ENCODE data around the gene PRKN. TPM values are rescaled to one million over a fixed set of nuclear protein-coding genes. Genes with fewer than 3 reads are reported as not detected.
A peak's percentile ranks its signal among the peaks of the same experiment; 100 is the strongest.

Gene PRKN
- total RNA-seq, 1 experiment from 2014 or later = 1.2 TPM

GRCh38 chr6:161696801-161697200 lies 1030.8 kb downstream of the PRKN start:
- Histone ChIP-seq H3K9me3 (ENCODE audit: low read depth, low read length, poor library complexity, severe bottlenecking) (no peaks in the 10 kb centered on the region), H3K36me3 (ENCODE audit: insufficient read depth, low read length, poor library complexity, severe bottlenecking) (no peaks in the 10 kb centered on the region), H3K27ac (ENCODE audit: low read depth, low read length, poor library complexity, severe bottlenecking) (no peak overlapping the region), H3K4me3 (ENCODE audit: low read depth, low read length, poor library complexity, severe bottlenecking) (no peak overlapping the region), H3K27me3 (replicated peaks; ENCODE audit: insufficient read depth, low read depth, low read length, poor library complexity) (no peaks in the 10 kb centered on the region), H3K4me1 (ENCODE audit: insufficient read depth, low read length, poor library complexity, severe bottlenecking) (no peaks in the 10 kb centered on the region)
- no peak for DNase-seq (ENCODE audit: low spot score)
- ChIA-PET CTCF (interaction anchor here (0.6 kb wide), 1 partner anchor 78 kb away, joined by 5 read pairs; no protein-coding TSS in a partner anchor), POLR2A (ENCODE audit: low non-redundant PET) (no interaction called here)
- intact Hi-C loops (cut with micrococcal nuclease; ENCODE audit: unreplicated experiment) = no loop called here
- BruUV-seq (replicated peaks) = no TSS peak
- TF ChIP-seq, protein P1, sequence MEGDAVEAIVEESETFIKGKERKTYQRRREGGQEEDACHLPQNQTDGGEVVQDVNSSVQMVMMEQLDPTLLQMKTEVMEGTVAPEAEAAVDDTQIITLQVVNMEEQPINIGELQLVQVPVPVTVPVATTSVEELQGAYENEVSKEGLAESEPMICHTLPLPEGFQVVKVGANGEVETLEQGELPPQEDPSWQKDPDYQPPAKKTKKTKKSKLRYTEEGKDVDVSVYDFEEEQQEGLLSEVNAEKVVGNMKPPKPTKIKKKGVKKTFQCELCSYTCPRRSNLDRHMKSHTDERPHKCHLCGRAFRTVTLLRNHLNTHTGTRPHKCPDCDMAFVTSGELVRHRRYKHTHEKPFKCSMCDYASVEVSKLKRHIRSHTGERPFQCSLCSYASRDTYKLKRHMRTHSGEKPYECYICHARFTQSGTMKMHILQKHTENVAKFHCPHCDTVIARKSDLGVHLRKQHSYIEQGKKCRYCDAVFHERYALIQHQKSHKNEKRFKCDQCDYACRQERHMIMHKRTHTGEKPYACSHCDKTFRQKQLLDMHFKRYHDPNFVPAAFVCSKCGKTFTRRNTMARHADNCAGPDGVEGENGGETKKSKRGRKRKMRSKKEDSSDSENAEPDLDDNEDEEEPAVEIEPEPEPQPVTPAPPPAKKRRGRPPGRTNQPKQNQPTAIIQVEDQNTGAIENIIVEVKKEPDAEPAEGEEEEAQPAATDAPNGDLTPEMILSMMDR (conservative IDR thresholded peaks at IDR 0.05; ENCODE audit: low read depth, low read length) = no peak
- TF ChIP-seq EZH2 (IDR thresholded peaks at IDR 0.05; ENCODE audit: borderline replicate concordance, low read depth, low read length, poor library complexity, severe bottlenecking) = no peak

GRCh38 chr6:161694995-161695394 lies 1032.6 kb downstream of the PRKN start:
- Histone ChIP-seq H3K9me3 (ENCODE audit: low read depth, low read length, poor library complexity, severe bottlenecking) (no peaks in the 10 kb centered on the region), H3K4me3 (ENCODE audit: low read depth, low read length, poor library complexity, severe bottlenecking) (no peak overlapping the region), H3K27ac (ENCODE audit: low read depth, low read length, poor library complexity, severe bottlenecking) (no peak overlapping the region), H3K27me3 (replicated peaks; ENCODE audit: insufficient read depth, low read depth, low read length, poor library complexity) (no peaks in the 10 kb centered on the region), H3K4me1 (ENCODE audit: insufficient read depth, low read length, poor library complexity, severe bottlenecking) (no peaks in the 10 kb centered on the region), H3K36me3 (ENCODE audit: insufficient read depth, low read length, poor library complexity, severe bottlenecking) (no peaks in the 10 kb centered on the region)
- TF ChIP-seq EZH2 (IDR thresholded peaks at IDR 0.05; ENCODE audit: borderline replicate concordance, low read depth, low read length, poor library complexity, severe bottlenecking) = no peak
- TF ChIP-seq, protein P1 (conservative IDR thresholded peaks at IDR 0.05; ENCODE audit: low read depth, low read length) = peak; percentile 61
- peak; percentile 42 for DNase-seq (ENCODE audit: low spot score)
- intact Hi-C loops (cut with micrococcal nuclease; ENCODE audit: unreplicated experiment) = loop anchor here (1.0 kb wide), 3 partner anchors 76 to 302 kb away; no protein-coding TSS in a partner anchor
- POLR2A ChIA-PET (ENCODE audit: low non-redundant PET) = no interaction called here
- CTCF ChIA-PET = interaction anchor here (0.5 to 1.6 kb wide), 4 partner anchors 15 to 277 kb away, joined by 3 to 14 read pairs (median 6); no protein-coding TSS in a partner anchor
- BruUV-seq (replicated peaks) = no TSS peak

DNA sequence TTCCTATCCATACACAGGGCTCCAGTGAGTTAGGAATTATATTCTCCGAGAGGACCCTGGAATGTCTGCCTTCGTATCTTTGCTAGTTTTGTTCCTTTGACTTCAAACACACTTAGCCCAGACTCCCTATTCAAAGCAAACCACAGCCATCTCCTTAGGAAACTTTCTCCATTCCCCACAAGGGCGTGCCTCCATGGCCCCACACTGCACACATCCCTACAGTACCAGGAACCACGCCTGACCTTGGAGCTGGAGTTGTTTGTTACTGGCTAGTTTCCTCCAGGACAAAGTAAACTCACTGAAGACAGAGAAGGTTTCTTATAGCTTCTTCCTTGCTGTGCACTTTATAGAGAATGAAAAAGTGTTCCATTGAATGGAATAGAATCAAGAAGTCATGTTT lies 1040.9 kb downstream of the PRKN start:
- DNase-seq (ENCODE audit: low spot score) = no peak

More for the DNA sequence above, 1040.9 kb downstream of the PRKN start:
- H3K4me1 ChIP-seq (ENCODE audit: insufficient read depth, low read length, poor library complexity, severe bottlenecking) = no peaks in the 10 kb centered on the region
- POLR2A ChIA-PET (ENCODE audit: low non-redundant PET) = no interaction called here
- no peaks in the 10 kb centered on the region for H3K27me3 ChIP-seq (replicated peaks; ENCODE audit: insufficient read depth, low read depth, low read length, poor library complexity)
- no peak overlapping the region for H3K4me3 ChIP-seq (ENCODE audit: low read depth, low read length, poor library complexity, severe bottlenecking)
- H3K36me3 ChIP-seq (ENCODE audit: insufficient read depth, low read length, poor library complexity, severe bottlenecking) = no peaks in the 10 kb centered on the region
- CTCF ChIA-PET = no interaction called here
- no TSS peak for BruUV-seq (replicated peaks)
- no peak overlapping the region for H3K27ac ChIP-seq (ENCODE audit: low read depth, low read length, poor library complexity, severe bottlenecking)
- intact Hi-C loops (cut with micrococcal nuclease; ENCODE audit: unreplicated experiment) = no loop called here
- no peak for TF ChIP-seq EZH2 (IDR thresholded peaks at IDR 0.05; ENCODE audit: borderline replicate concordance, low read depth, low read length, poor library complexity, severe bottlenecking)
- TF ChIP-seq, protein P1 (conservative IDR thresholded peaks at IDR 0.05; ENCODE audit: low read depth, low read length) = no peak
- H3K9me3 ChIP-seq (ENCODE audit: low read depth, low read length, poor library complexity, severe bottlenecking) = no peaks in the 10 kb centered on the region

All from A673 (cell line).